ENCODE measurements around the gene LYPD8.

The LYPD8 gene

DNA sequence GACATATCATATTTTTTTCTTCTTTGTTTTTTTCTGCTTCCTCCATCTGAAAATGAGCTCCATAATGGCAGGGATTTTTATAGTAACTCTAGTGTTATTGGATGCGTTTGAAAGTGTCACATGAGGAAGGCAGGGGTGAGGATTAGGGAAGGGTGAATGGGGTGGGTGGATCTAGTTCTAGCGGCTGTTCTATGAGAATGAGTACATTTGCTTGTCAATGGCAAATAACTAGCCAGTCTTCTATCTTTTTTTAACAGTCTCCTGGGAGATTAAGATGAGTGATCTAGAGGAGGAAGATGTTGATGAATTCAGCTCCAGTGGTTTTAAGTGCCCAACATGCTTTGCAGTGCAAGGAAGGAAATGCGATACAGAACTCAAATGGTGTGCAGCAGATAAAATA, 58.8 kb downstream of the LYPD8 start:
- FAIRE-seq, result no peak

DNA sequence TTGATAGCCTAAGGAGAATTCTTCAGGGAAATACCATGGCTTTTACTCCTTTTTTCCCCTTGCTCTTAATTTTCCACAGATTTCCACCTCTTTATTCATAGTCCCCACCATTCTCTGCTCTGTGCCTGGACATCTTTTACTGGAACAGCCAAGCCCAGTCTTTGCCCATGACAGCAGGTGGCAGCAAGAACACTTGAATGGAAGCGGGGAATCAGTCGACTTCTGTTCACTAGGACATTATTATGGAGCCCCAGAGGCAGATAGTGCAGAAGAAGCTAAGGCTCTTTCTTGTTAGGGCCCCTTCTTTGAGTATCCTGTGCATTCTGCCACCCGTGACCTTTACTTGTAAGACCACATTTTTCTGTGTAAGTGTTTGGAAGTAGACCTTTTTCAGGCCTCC, 59.3 kb downstream of the LYPD8 start:
- no peak for FAIRE-seq

DNA sequence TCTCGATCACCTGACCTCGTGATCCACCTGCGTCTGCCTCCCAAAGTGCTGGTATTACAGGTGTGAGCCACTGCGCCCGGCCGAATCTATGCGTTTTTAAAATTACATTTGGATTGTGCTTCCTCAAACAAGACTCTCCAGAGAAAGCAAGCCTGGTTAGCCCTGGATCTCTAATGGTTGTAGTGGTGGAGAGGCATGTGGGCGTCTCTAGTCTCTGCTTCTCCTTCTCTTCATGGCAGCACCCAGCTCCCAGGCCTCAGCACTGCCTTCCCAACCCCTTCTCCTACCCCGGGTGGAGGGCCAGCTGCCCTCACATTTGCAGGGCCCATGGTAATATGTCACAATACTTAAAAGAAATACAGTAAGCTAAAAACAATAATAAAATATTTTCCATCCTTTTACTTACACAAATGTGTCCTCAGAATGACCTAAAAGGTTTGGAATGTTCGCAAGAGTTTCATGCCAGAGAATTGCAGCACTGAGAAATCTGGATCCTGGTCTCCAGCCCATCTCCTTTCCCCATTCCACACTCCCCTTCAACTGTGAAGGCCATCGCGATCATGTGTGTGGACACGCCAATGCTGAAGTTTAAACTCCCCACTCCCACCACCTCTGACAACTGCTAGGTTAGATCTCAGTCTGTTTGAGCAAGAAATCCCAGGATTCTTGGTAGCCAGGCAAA, 60.0 kb downstream of the LYPD8 start:
- FAIRE-seq, result no peak

DNA sequence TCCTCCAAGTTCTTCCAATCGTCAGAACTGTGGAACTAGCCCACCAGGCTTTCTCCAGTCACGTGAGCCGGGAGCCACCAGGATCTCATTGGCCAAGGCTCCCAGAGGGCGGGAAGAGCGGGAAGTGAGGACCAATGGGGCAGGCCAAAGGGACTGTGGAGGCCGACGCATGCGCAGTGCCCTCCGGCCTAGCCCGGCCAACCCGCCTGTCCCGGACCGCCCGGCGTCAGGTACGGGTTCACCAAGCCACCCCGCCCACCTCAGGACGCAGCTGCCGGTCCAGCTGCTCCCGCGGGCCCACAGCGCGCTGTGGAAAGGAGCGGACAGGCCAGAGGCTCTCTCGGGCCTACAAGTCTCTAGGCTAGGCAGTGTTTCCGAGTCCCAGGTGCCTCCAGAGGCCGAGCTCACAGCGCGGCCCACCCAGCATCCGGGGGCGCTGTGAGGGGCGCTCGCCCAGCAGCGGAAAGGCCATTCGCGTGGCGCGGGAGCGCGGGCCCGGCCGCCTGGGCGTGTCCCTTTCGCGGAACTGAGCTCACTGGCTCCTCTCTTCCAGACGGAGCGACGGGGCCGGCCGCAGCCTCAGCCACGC, 63.9 kb downstream of the LYPD8 start:
- no peak for FAIRE-seq
